Measurements from ENCODE around the gene FTO. TPM values are rescaled to one million over a fixed set of nuclear protein-coding genes. Genes with fewer than 3 reads are reported as not detected.

FTO gene
- total and polyA plus RNA-seq, 2 of the 13 experiments (the other 11 are each of a cell fraction or from before 2014, with no cell fraction given) = 41.6 to 55.8 TPM

- TF ChIP-seq, protein P1, sequence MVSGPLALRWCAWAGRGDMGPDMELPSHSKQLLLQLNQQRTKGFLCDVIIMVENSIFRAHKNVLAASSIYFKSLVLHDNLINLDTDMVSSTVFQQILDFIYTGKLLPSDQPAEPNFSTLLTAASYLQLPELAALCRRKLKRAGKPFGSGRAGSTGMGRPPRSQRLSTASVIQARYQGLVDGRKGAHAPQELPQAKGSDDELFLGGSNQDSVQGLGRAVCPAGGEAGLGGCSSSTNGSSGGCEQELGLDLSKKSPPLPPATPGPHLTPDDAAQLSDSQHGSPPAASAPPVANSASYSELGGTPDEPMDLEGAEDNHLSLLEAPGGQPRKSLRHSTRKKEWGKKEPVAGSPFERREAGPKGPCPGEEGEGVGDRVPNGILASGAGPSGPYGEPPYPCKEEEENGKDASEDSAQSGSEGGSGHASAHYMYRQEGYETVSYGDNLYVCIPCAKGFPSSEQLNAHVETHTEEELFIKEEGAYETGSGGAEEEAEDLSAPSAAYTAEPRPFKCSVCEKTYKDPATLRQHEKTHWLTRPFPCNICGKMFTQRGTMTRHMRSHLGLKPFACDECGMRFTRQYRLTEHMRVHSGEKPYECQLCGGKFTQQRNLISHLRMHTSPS (CRISPR knock-in tag; IDR thresholded peaks at IDR 0.05; ENCODE audit: low read depth) = peak; percentile 32; the same call in 1 of the 2 replicates
- TF ChIP-seq AGO1 (IDR thresholded peaks at IDR 0.05; ENCODE audit: low read depth, low read length, poor library complexity, severe bottlenecking) (no peak), ZMYM4 (CRISPR knock-in tag; IDR thresholded peaks at IDR 0.05) (peak; percentile 97), ZNF12 (CRISPR knock-in tag; IDR thresholded peaks at IDR 0.05) (peak; percentile 78; the same call in 1 of the 2 replicates), TRAFD1 (CRISPR knock-in tag; IDR thresholded peaks at IDR 0.05; ENCODE audit: borderline replicate concordance) (no peak), SIN3B (IDR thresholded peaks at IDR 0.05; ENCODE audit: low read length) (no peak), NFATC3 (CRISPR knock-in tag; IDR thresholded peaks at IDR 0.05) (no peak), SALL1 (CRISPR knock-in tag; IDR thresholded peaks at IDR 0.05) (peak; percentile 100), MEIS1 (CRISPR knock-in tag; IDR thresholded peaks at IDR 0.05; ENCODE audit: borderline replicate concordance) (peak; percentile 83; the same call in 1 of the 2 replicates), ADNP (CRISPR knock-in tag; IDR thresholded peaks at IDR 0.05) (peak; percentile 79; the same call in 1 of the 2 replicates), SALL2 (CRISPR knock-in tag; IDR thresholded peaks at IDR 0.05) (peak; percentile 75), ZBTB7A (CRISPR knock-in tag; IDR thresholded peaks at IDR 0.05) (peak; percentile 32; the same call in 1 of the 2 replicates), IRF2 (CRISPR knock-in tag; IDR thresholded peaks at IDR 0.05) (peak; percentile 78), MAFK (conservative IDR thresholded peaks at IDR 0.05 in 1 of 2, IDR thresholded peaks at IDR 0.05 in 1 of 2; ENCODE audit: low read length in 2 of 2) (peak; percentile 60 to 63), ZSCAN29 (CRISPR knock-in tag; conservative IDR thresholded peaks at IDR 0.05) (0 out of 2 replicates have a peak, but pooled peaks have one; percentile 84)
- TF ChIP-seq, protein P2, sequence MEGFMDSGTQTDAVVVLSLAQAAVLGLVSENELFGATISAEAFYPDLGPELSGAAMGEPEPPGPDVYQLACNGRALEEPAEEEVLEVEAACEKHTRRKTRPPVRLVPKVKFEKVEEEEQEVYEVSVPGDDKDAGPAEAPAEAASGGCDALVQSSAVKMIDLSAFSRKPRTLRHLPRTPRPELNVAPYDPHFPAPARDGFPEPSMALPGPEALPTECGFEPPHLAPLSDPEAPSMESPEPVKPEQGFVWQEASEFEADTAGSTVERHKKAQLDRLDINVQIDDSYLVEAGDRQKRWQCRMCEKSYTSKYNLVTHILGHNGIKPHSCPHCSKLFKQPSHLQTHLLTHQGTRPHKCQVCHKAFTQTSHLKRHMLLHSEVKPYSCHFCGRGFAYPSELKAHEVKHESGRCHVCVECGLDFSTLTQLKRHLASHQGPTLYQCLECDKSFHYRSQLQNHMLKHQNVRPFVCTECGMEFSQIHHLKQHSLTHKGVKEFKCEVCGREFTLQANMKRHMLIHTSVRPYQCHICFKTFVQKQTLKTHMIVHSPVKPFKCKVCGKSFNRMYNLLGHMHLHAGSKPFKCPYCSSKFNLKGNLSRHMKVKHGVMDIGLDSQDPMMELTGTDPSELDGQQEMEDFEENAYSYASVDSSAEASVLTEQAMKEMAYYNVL (CRISPR knock-in tag; IDR thresholded peaks at IDR 0.05; ENCODE audit: borderline replicate concordance) = peak; percentile 100
- TF ChIP-seq, protein P3, sequence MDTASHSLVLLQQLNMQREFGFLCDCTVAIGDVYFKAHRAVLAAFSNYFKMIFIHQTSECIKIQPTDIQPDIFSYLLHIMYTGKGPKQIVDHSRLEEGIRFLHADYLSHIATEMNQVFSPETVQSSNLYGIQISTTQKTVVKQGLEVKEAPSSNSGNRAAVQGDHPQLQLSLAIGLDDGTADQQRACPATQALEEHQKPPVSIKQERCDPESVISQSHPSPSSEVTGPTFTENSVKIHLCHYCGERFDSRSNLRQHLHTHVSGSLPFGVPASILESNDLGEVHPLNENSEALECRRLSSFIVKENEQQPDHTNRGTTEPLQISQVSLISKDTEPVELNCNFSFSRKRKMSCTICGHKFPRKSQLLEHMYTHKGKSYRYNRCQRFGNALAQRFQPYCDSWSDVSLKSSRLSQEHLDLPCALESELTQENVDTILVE (CRISPR knock-in tag; IDR thresholded peaks at IDR 0.05) = peak; percentile 60; the same call in 1 of the 2 replicates
- TF ChIP-seq, protein P4, sequence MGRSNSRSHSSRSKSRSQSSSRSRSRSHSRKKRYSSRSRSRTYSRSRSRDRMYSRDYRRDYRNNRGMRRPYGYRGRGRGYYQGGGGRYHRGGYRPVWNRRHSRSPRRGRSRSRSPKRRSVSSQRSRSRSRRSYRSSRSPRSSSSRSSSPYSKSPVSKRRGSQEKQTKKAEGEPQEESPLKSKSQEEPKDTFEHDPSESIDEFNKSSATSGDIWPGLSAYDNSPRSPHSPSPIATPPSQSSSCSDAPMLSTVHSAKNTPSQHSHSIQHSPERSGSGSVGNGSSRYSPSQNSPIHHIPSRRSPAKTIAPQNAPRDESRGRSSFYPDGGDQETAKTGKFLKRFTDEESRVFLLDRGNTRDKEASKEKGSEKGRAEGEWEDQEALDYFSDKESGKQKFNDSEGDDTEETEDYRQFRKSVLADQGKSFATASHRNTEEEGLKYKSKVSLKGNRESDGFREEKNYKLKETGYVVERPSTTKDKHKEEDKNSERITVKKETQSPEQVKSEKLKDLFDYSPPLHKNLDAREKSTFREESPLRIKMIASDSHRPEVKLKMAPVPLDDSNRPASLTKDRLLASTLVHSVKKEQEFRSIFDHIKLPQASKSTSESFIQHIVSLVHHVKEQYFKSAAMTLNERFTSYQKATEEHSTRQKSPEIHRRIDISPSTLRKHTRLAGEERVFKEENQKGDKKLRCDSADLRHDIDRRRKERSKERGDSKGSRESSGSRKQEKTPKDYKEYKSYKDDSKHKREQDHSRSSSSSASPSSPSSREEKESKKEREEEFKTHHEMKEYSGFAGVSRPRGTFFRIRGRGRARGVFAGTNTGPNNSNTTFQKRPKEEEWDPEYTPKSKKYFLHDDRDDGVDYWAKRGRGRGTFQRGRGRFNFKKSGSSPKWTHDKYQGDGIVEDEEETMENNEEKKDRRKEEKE (IDR thresholded peaks at IDR 0.05) = no peak
Observed at GRCh38 chr16:54176376-54176901, 472.5 kb downstream of the FTO start (continued).
